ENCODE data around the gene CEP57L1.
"Not testable (repeated sequence)": the region's sequence is repeated elsewhere in the genome, so short reads cannot be mapped to it uniquely, and the experiment has no call there.

Gene CEP57L1

GRCh38 chr6:109153752-109154151, 58.4 kb downstream of the CEP57L1 start:
- Histone ChIP-seq H3K4me3 (no peak overlapping the region), H3K27ac (no peak overlapping the region)

GRCh38 chr6:109164331-109164730, 69.0 kb downstream of the CEP57L1 start:
- Histone ChIP-seq H3K4me3 (no peak overlapping the region), H3K27ac (no peak overlapping the region)

DNA sequence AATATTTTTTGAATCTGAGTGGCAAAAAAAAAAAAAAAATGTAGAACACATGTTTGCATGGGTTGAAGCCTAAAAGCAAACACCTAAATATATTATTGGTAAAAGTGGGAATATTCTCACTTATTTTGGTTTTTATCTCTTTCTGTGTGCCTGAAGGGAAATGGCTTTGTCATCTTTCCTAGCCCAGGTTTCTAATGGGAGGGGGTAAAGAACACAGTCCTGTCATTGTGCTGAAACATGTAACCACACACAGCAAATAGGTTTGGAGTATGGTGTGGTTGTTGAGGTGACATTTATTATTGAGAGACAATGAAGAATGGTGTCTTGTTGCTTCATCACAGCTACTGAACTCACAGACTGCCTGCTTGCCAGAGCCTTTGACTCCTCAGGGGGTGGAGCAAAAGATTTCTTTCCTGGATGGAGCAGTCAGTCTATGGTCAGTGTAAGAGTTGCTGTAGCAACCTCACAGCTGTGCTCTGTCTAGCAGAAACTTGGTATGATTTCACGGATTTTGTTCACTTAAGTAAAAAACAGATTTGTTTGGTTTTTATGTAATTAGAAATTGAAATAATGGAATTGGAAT, 70.2 kb downstream of the CEP57L1 start:
- Histone ChIP-seq H3K27ac (no peak overlapping the region), H3K4me3 (no peak overlapping the region)

- H3K4me3 ChIP-seq: no peak overlapping the region
- no peak overlapping the region for H3K27ac ChIP-seq
Observed at GRCh38 chr6:109166673-109167072, 71.4 kb downstream of the CEP57L1 start.

DNA sequence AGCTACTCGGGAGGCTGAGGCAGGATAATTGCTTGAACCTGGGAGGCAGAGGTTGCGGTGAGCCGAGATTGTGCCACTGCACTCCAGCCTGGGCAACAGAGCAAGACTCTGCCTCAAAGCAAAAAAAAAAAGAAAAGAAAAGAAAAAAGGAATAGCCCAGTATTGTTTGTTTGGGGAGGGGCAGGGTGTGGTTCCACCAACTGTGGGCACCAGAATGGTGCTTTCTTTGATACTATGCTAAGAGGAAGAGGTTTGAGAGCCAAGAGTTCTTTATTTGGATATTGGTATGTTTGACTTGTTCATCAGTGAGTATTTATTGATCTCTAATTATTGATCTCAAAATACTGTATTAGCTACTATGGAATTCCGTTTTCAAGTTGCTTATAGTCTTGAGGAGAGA, 72.3 kb downstream of the CEP57L1 start:
- no peak overlapping the region for H3K27ac ChIP-seq
- no peak overlapping the region for H3K4me3 ChIP-seq

DNA sequence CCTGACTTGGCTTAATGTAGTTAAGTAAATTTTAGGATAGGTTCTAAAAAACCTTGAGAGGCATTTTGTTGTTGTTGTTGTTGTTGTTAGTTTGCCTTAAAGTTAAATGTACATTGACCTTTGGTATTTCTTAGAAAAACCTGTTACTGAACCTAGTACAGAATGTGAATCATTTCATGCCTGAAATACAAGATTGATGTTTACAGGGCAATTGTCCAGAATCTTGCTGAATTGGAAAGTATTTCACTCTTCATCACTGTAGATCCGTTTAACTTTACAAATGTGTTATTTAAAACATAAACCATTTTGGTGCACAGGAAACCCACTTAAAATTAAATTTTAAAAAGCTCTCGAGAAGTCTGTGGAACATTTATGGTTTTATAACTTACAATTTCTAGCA, 75.0 kb downstream of the CEP57L1 start:
- Histone ChIP-seq H3K27ac (no peak overlapping the region), H3K4me3 (no peak overlapping the region)

GRCh38 chr6:109172101-109172746, 76.9 kb downstream of the CEP57L1 start:
- Histone ChIP-seq H3K4me3 (no peak overlapping the region), H3K27ac (no peak overlapping the region)

DNA sequence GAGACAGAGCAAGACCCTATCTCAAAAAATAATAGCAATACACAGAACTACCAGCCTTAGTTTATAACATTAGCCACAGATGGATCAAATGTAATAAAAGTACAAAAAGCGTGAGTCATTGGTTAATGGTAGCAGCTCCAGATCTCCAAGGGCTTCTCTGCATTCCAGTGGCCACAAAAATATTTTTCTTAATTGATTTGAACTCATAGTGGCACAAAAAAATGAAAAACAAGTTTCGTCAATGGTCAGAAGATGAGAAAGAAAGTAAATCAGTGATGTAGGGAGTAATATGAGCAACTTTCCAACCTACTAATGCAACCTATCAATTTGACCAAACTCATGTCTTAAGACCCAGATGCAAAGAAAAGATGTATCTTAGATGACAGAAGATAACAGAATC, 79.6 kb downstream of the CEP57L1 start:
- Histone ChIP-seq H3K27ac (no peak overlapping the region), H3K4me3 (no peak overlapping the region)

DNA sequence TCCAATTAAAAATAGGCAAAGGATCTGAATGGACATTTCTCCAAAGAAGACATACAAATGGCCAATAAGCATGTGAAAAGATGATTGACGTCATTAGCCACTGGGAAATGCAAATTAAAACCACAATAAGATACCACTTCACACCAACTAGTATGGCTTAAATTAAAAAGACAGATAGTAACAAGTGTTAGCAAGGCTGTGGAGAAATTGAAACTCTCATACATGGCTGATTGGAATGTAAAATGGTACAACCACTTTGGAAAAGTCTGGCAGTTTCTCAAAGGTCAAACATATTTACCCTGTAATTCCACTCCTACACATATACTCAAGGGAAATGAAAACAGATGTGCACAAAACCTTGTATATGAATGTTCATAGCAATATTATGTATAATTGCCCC, 83.6 kb downstream of the CEP57L1 start:
- H3K27ac ChIP-seq: no peak overlapping the region
- H3K4me3 ChIP-seq: no peak overlapping the region

DNA sequence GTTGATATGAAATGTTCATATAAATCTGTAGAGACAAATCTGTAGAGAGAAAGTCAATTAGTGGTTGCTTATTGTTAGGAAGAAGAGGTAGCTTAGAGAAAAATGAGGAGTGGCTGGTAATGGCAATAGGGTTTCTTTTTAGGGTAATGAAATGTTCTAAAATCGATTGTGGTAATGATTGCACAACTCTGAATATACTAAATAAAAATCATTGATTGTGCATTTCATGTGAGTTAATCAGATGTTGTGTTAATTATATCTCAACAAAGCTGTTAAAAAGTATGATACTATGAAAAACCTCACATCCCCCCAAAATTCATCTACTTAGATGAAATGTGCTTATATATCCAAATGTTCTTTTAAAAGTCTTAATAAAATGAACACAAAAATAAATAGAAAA, 84.2 kb downstream of the CEP57L1 start:
- no peak overlapping the region for H3K27ac ChIP-seq

GRCh38 chr6:109182578-109182977, 87.3 kb downstream of the CEP57L1 start:
- Histone ChIP-seq H3K27ac (no peak overlapping the region), H3K4me3 (no peak overlapping the region)

More for the DNA sequence above, 84.2 kb downstream of the CEP57L1 start:
- H3K4me3 ChIP-seq: no peak overlapping the region

- Histone ChIP-seq H3K4me3 (no peak overlapping the region), H3K27ac (no peak overlapping the region)
Observed at GRCh38 chr6:109183109-109183650, 87.9 kb downstream of the CEP57L1 start.

DNA sequence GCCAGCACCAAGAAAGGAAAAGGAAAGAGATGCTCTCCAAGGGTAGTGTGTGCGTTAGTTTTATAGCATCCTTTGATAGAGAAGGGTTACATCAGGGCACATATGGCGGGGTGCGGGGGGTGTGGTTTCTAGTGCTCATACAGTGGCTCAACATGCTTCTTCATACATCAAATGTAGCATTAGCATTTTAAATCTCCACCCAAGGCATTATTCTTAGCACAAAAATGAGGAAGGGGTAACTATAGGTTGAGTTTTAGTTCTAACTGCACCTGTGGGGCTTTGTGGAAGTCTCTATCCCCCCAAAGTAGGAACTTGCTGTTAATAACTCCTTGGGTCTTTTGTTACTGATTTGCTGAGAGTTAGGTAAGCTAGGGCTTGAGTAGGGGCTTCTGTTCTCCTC, 89.3 kb downstream of the CEP57L1 start:
- H3K27ac ChIP-seq: no peak overlapping the region
- H3K4me3 ChIP-seq: no peak overlapping the region

DNA sequence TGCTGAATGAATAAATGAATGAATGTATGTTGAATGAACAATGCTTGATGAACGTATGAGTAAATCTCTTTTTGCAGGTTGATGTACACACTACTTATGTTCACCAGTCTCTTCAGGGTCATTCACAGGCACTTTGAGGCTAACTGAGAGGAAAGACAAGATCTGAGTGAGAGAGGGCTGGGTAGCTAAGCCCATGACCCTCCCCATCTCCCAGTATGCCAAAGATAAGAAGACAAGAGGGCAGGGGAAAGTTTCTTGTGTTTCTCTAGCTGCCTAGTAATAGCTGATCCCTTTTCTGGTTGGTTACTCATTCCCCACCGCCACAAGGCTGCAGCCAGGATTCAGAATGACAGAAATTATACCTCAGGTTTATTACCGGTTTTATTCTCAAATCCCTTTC, 90.7 kb downstream of the CEP57L1 start:
- H3K4me3 ChIP-seq: no peak overlapping the region
- no peak overlapping the region for H3K27ac ChIP-seq

DNA sequence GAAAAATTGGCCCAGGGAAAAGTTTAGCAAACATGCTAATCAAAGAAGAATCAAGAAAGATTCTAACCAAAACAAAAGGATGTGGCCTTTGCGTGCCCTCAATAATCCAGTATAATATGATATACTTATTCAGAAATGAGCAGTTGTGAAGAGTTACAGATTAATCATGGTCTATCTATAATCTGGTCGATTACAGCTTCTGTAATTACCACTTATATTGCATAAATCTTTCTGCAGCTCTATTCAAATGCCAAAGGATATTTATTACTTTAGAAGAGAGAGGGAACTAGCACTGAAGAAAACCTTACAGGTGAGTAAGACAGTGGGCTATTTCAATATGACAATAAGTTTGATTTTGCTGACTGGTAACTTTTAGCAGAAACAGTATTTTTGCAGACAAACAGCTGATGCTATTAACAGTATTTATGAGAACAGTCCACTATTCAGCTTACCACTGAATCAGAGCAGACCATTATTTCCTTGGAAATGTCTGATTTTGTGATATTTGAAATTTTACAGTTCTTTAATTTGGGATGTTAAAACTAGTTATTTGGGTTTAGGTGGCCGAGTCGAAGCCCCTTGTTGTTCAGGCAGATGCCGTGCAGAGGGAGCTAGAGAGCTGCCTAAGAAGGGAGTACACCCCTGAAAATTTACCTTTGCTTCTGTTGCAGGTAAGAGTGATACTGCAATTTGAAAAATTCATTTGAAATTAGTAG, 92.2 kb downstream of the CEP57L1 start:
- H3K4me3 ChIP-seq: no peak overlapping the region
- H3K27ac ChIP-seq: no peak overlapping the region

DNA sequence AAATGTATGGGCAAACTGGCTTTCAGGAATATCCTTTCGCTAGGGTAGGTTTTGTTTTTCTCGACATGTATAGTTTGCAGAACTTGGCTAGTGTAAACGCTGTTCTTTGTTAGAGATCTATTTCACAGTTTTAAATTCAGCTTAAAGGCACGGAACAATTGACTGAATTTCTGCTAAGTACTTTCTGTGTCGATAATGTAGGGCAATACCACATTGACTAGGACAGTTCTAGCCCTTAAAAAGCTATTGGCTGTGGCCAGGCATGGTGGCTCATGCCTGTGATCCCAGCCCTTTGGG, 92.8 kb downstream of the CEP57L1 start:
- Histone ChIP-seq H3K4me3 (no peak overlapping the region), H3K27ac (no peak overlapping the region)

GRCh38 chr6:109191368-109191767, 96.1 kb downstream of the CEP57L1 start:
- H3K4me3 ChIP-seq: not testable (repeated sequence)

GRCh38 chr6:109192865-109193264, 97.6 kb downstream of the CEP57L1 start:
- Histone ChIP-seq H3K27ac (no peak overlapping the region), H3K4me3 (no peak overlapping the region)

More at GRCh38 chr6:109191368-109191767, 96.1 kb downstream of the CEP57L1 start:
- not testable (repeated sequence) for H3K27ac ChIP-seq

DNA sequence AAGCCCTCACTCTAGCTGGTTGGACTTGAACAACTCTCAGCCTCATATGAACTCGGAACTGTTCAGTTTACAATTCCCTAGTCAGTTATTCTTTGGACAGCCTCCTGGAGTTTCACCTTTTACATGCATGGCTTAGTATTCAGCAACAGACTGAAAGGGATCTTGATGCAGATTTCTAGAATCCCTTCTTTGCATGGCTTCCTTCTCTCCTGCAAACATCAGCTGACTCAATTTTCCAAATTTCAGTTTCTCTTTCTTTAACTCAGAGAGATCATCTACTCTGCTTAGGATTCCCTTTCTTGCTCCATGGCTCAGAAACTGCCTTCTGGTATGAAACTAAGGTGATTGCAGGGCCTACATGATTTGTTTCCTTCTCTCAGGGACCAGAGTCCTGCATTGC, 99.6 kb downstream of the CEP57L1 start:
- H3K4me3 ChIP-seq: no peak overlapping the region
- H3K27ac ChIP-seq: no peak overlapping the region

- no peak overlapping the region for H3K4me3 ChIP-seq
- H3K27ac ChIP-seq: no peak overlapping the region
Observed at GRCh38 chr6:109197061-109197460, 101.8 kb downstream of the CEP57L1 start.
